ENCODE results near the gene MDK. TPM values are rescaled to one million over a fixed set of nuclear protein-coding genes. Genes with fewer than 3 reads are reported as not detected.
"Not testable (repeated sequence)": the region's sequence is repeated elsewhere in the genome, so short reads cannot be mapped to it uniquely, and the experiment has no call there.

Gene MDK
- polyA plus RNA-seq, 2 of the 4 experiments (the other 2 are of a cell fraction): 13.6 to 18.4 TPM

GRCh38 chr11:46378296-46378695 lies 3.2 kb upstream of the MDK start:
- CTCF ChIA-PET: interaction anchor here (0.9 to 19.6 kb wide), 6 partner anchors 8 to 30 kb away, joined by 3 to 220 read pairs (median 12); partner anchors contain the start of genes CHRM4 and DGKZ
- peaks cover 1% of the 10 kb centered on the region; the same call in 2 of the 3 replicates for H3K4me1 ChIP-seq
- no peak overlapping the region for H3K4me2 ChIP-seq
- H3K9me3 ChIP-seq: no peaks in the 10 kb centered on the region
- no peak for DNase-seq (ENCODE audit: low read depth in 1 of 2, low spot score in 1 of 2)
- POLR2A ChIA-PET: no interaction called here
- FAIRE-seq: no peak
- no peak overlapping the region for H3K27ac ChIP-seq
- 92% methylated on average over 10 of the region's 10 CpGs for WGBS (ENCODE audit: missing lambda C conversion rate)
- TF ChIP-seq USF2 (IDR thresholded peaks at IDR 0.05) (no peak), ZSCAN20 (CRISPR knock-in tag; IDR thresholded peaks at IDR 0.05) (no peak), ELK1 (IDR thresholded peaks at IDR 0.05; ENCODE audit: low read depth, low read length) (no peak), ZNF302 (CRISPR knock-in tag; IDR thresholded peaks at IDR 0.05) (no peak), HOXB13 (CRISPR knock-in tag; IDR thresholded peaks at IDR 0.05; ENCODE audit: low read depth) (no peak), ATOH8 (CRISPR knock-in tag; IDR thresholded peaks at IDR 0.05; ENCODE audit: low read depth) (no peak), SREBF2 (IDR thresholded peaks at IDR 0.05) (no peak), NFE2L2 (conservative IDR thresholded peaks at IDR 0.05; ENCODE audit: low read length) (no peak), POLR2A (IDR thresholded peaks at IDR 0.05; ENCODE audit: low read length) (no peak), RFX5 (IDR thresholded peaks at IDR 0.05) (no peak), RNF2 (IDR thresholded peaks at IDR 0.05; ENCODE audit: borderline replicate concordance, low read depth) (no peak), CHD2 (IDR thresholded peaks at IDR 0.05; ENCODE audit: low read length, partially characterized antibody) (no peak)
- H3K4me3 ChIP-seq: no peak overlapping the region
- ATAC-seq: no peak

- no peak for DNase-seq (ENCODE audit: low read depth in 1 of 2, low spot score in 1 of 2)
- no peak; a peak in 1 of 6 replicates for ATAC-seq
- Histone ChIP-seq H3K27ac (no peak overlapping the region), H3K9me3 (no peaks in the 10 kb centered on the region), H3K4me1 (peaks cover 8% of the 10 kb centered on the region), H3K4me2 (no peak overlapping the region), H3K4me3 (no peak overlapping the region)
- ChIA-PET POLR2A (no interaction called here), CTCF (interaction anchor here (0.9 to 19.6 kb wide), 8 partner anchors 9 to 167 kb away, joined by 3 to 220 read pairs (median 5); partner anchors contain the start of genes CHRM4 and DGKZ)
- 87% methylated on average over 19 of the region's 20 CpGs for WGBS (ENCODE audit: missing lambda C conversion rate)
- no peak for FAIRE-seq
- no peak for TF ChIP-seq POLR2A (IDR thresholded peaks at IDR 0.05; ENCODE audit: low read length)
- no peak for TF ChIP-seq ATOH8 (CRISPR knock-in tag; IDR thresholded peaks at IDR 0.05; ENCODE audit: low read depth)
- no peak for TF ChIP-seq GATA3 (IDR thresholded peaks at IDR 0.05; ENCODE audit: borderline replicate concordance)
- no peak for TF ChIP-seq FOSL2 (IDR thresholded peaks at IDR 0.05)
- no peak for TF ChIP-seq FOSL2 (CRISPR knock-in tag; IDR thresholded peaks at IDR 0.05)
- TF ChIP-seq MAX (IDR thresholded peaks at IDR 0.05): no peak
- no peak for TF ChIP-seq USF2 (IDR thresholded peaks at IDR 0.05)
Observed at GRCh38 chr11:46378811-46379481, 2.5 kb upstream of the MDK start.

GRCh38 chr11:46379482-46380293 lies 1.8 kb upstream of the MDK start:
- H3K4me3 ChIP-seq; FAIRE-seq; POLR2A ChIA-PET; H3K9me3 ChIP-seq; DNase-seq (ENCODE audit: low read depth in 1 of 2, low spot score in 1 of 2): not testable (repeated sequence)
- H3K4me2 ChIP-seq: peak overlapping the region; percentile 99; the same call in 2 of the 3 replicates
- ATAC-seq: peak in 1 of 2 experiments; percentile 33; a peak in 3 of 6 replicates
- peaks cover 11% of the 10 kb centered on the region for H3K4me1 ChIP-seq
- CTCF ChIA-PET: interaction anchor here (0.6 to 19.6 kb wide), 5 partner anchors 9 to 166 kb away, joined by 3 to 220 read pairs (median 3); partner anchors contain the start of gene CHRM4
- 88% methylated on average over 21 of the region's 36 CpGs for WGBS (ENCODE audit: missing lambda C conversion rate)
- peak overlapping the region in 1 of 2 experiments; percentile 85; a peak in 2 of 6 replicates for H3K27ac ChIP-seq

Measured in A549 (cell line).